GM21619 (cell line): Measurements from ENCODE around the gene TMEM119.
A peak's percentile ranks its signal among the peaks of the same experiment; 100 is the strongest.
"Not testable (repeated sequence)": the region's sequence is repeated elsewhere in the genome, so short reads cannot be mapped to it uniquely, and the experiment has no call there.

ENCODE experiments used
- ATAC-seq: cut with Tn5 transposase; IDR thresholded peaks from one replicate; pipeline ENCODE4 v1.9.1; 2021; ENCODE audit not compliant: unreplicated experiment

TMEM119 gene

DNA sequence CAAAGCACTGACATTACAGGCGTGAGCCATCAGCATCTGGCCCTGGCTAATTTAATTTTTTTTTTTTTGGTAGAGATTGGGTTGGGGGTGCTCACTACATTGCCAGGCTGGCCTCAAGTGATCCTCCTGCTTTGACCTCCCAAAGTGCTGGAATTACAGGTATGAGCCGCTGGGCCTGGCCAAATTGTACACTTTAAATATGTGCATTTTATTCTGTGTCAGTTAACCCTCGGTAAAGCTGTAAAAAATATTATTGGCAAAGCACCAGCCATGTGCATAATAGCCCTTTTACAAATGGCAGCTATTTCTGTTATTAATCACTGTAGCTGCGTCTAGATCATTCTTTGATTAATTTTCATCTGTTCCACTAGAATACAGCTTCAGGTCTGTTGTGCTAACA lies 12.0 kb downstream of the TMEM119 start:
- ATAC-seq, result no peak

GRCh38 chr12:108584456-108585065 lies 13.3 kb downstream of the TMEM119 start:
- no peak for ATAC-seq

DNA sequence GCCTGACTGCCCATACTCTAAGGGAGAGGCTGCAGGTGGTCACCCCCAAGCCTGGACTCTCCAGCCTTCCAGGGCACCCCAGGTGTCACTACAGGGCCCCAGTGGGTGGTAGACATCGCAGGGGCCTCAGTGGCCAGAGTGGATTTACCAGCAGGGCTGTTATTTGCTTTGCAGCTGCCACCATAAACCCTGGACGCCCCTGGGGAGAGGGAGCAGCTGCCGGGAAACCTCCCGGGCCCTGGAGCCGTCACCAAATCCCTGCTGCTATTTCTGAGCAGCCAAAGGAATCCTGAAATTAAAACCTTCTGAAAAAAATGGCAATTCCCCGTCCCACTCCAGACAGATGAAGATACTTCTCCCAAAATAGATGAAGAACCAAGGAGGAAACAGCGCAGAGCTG lies 13.9 kb downstream of the TMEM119 start:
- ATAC-seq, result no peak

GRCh38 chr12:108582978-108583770 lies 14.7 kb downstream of the TMEM119 start:
- ATAC-seq, result no peak

- no peak for ATAC-seq
Measured at GRCh38 chr12:108582509-108582908, 15.4 kb downstream of the TMEM119 start.

- no peak for ATAC-seq
Measured at GRCh38 chr12:108581311-108582227, 16.3 kb downstream of the TMEM119 start.

DNA sequence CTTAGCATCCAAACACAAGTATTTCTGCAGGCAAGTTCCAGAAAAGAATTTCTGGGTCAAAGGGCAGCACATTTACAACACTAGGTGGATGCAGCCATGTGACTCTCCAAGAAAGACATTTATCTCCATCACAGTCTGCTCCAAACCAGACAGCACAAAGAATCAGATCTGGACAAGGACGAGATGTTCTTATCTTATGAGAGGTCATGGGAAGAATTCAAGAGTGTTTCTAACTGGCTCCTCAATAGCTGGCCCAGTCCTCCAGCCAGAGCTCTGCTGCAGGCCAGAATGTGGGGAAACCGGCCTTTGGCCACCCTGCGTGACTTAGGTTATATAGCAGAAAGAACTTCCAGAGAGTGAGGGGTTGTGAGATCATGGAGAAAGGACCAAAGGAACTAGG lies 17.4 kb downstream of the TMEM119 start:
- no peak for ATAC-seq

DNA sequence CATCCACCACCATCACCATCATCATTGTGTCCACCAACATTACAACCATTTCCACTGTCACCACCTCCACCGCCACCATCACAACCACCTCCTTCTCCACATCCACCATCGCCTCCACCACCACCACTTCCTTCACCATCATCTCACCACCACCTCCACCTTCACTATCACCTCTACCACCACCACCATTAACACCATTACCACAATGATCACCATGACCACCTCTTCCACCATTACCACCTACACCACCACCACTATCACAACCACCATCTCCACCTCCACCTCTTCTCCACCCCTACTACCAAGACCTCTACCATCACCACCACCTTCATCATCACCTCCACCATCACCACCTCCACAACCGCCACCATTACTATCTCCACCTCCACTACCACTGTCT lies 19.1 kb downstream of the TMEM119 start:
- ATAC-seq, result no peak

GRCh38 chr12:108578264-108578663 lies 19.6 kb downstream of the TMEM119 start:
- ATAC-seq, result no peak

- no peak for ATAC-seq
Measured at GRCh38 chr12:108577458-108577857, 20.4 kb downstream of the TMEM119 start.

DNA sequence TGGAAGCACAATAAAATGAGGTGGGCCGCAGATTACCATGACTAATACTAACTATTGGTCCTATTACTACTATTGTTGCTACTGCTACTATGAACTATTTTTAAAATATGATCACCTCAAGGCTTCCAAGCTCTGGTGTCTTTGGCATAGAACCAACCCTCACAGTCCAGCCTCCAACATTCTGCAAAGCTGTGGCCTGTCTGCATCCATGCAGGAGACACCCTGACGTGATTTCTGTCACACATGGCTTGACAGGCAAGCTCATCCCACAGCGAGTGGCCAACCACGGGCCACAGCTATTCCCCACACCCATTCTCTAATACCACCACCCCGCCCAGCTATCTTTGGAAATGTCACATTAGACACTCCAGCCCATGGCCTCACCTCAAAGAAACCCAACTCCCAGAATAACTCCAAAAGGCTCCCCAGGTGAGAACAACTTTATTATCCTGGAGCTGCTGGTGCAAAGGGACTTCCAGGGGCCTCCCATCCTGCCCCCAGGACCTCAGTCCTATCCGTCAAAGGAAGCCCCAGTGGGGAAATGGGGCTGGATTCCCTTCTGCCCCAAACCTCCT lies 21.1 kb downstream of the TMEM119 start:
- no peak for ATAC-seq

GRCh38 chr12:108575199-108575912 lies 22.5 kb downstream of the TMEM119 start:
- no peak for ATAC-seq

- ATAC-seq, result not testable (repeated sequence)
Measured at GRCh38 chr12:108574276-108574675, 23.6 kb downstream of the TMEM119 start.

DNA sequence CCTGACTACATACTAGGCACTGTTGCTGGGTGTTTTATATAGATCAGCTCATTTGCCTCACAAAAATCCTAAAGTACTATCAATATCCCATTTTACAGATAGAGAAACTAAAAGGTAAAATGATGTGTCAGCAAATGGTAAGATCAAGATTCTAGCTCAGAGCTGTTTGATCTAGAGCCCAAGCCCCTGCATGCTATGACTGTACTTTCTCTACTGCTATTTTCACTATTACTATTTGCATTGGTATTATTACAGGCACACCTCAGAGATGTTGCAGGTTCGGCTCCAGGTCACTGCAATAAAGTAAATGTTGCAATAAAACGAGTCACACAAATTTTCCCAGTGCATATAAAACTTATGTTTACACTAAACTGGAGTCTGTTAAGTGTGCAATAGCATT lies 24.6 kb downstream of the TMEM119 start:
- peak; percentile 27 for ATAC-seq

DNA sequence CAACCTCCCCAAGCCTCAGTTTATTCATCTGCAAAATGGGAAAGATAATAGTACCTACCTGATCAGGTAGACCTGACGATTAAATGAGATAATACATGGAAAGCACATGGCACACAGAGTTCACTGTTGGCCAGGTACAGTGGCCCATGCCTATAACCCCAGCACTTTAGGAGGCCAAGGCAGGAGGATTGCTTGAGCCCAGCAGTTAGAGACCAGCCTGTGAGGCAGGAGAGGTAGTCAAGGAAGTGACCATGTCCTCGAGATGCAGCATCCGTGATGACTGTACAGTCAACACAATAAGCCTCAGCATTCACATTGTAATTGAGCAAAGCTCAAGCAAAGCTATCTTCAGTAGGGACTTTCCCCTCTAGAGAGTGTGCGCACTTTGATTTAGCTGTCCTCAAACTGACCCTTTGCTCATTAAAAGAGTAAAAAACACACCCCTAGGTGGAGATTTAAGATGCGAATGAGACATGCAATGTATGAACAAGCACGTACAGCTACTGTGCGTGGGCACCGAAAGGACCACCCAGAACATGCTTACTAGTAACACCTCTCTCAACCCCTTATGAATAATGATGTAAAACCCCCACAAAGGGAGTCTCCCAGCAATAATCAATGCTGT lies 25.6 kb downstream of the TMEM119 start:
- no peak for ATAC-seq

DNA sequence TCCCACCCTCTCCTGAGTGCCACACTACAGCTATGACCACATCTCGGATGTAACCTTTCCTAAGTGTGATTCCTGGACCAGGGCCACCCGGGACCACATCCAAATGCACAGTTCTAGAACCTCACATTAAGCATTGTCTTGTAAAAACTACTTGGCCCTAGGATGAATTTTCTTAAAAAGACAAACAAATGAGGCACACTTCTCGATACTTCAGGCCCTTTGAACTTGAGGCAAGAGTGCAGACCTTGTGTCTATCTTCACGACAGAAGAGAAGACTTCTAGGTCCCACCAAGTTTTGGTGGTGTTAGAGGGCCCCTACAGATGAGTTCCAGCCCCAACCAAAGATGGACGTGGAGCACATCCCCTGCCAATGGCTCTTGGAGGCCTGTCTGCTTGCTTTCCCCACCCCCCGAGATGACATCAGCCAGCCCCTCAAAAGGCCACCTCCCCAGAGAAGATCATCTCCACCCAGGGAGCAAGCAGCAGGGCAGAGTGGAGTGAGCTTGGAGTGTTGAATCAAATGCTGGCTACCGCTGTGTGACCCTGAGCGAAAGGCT lies 26.2 kb downstream of the TMEM119 start:
- ATAC-seq, result no peak

DNA sequence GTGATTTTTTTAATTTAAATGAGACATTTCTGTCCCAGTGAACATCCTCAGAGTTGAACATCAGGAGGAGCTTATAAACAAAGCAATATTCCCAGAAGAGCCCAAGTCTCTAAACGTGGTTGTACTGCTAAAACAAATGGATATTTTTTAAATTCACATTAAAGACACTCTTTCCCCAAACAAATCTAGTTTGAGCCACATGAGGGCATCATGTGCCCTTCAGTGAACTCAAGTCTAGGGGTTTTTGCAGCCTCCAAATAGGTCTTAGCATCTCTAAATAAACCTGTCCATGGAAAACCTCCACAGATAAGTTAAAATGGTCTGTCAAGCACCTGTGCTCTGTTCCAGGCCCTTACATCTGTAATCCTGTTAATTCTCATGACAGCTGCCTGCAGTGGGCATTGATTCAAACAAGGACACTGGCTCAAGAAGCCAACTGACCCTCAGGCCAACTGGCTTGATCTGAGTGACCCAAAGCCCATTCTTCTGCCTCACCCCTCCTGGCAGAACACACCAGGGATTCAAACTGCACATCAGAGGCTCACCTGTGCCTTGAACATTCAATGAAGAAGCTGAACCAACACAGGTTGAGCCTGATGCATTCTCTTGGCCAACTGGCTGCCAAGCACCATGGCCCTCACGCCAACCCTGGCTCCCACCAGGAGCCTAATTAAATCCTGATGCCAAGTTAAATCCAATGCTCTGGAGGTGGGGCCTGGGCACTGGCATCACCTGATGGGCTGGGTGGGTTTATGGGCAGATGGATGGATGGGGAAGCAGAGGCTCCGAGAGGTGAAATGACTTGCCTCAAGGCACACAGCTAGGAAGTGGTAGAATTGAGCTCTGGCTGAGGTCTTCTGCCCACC lies 26.9 kb downstream of the TMEM119 start:
- ATAC-seq, result no peak

DNA sequence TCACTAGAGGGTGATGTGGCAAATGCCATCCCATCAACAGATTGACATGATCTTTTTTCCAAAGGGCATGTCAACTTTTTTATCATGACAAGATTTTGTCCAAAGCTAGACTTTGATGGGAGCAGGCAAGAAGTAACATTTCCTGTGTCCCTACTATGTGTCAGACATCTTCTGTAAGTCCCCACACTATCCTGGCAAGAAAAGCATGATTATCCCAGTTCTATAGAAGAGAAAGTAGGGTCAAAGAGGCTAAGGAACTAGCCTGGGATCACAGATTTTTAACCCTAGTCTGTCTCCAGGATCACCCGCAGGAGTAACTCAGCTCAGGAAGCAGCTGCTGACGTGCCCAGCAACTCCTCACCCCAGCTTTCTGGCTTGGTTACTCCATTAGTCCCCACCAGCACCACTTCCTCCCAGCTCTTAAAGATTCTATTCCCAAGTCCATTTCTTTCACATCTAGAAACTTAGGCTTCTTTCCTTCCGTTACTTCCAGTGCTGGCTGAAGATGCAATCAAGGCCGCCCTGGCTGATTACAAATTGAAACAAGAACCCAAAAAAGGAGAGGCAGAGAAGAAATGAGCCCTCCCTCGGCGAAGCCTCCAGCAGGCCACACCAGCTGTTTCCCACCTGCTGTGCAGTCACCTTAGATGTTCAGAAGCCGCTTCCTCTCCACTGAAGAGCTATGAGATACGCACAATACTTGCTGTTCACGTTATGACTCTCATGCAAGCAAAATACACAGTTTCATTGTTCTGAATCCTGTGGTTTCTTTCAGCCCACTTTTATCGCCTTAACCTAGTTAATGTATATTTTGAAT lies 29.3 kb downstream of the TMEM119 start:
- peak; percentile 68 for ATAC-seq
